HuH-7.5 (cell line): ENCODE data around the gene DNAJC5G.

Source experiments
- DNase-seq: peaks from one replicate; pipeline ENCODE4 v3.0.0; 2011; ENCODE audit warnings: low spot score

Gene DNAJC5G

GRCh38 chr2:27275211-27276150, at the start of gene DNAJC5G:
Gene DNAJC5G (plus strand): TSS chr2:27275433. CDS start chr2:27276729, 1,296 bp downstream.
- no peak for DNase-seq

GRCh38 chr2:27225526-27225925, 49.7 kb upstream of the DNAJC5G start:
- no peak for DNase-seq

DNA sequence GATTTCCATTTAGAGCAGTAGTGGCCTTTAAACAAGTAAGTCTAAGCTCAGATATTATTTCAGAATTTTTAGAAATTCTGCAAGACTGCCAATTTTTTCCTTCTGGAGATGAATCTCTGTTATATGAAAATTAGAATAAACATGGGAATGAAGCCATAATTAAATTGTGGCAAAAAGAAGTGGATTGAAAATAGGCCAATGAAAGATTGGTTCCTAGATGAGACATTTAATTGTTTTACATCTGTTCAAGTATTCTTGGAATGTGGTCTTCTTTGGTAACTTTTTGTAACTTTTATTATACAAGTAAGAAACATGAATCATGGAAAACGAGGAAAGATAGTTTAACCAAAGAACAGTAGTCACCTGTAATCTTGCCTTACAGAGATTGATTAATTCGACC, 47.7 kb upstream of the DNAJC5G start:
- no peak for DNase-seq

GRCh38 chr2:27231921-27232320, 43.3 kb upstream of the DNAJC5G start:
- DNase-seq = no peak

- no peak for DNase-seq
These were observed 41.9 kb upstream of the DNAJC5G start for GRCh38 chr2:27233341-27233740.

DNA sequence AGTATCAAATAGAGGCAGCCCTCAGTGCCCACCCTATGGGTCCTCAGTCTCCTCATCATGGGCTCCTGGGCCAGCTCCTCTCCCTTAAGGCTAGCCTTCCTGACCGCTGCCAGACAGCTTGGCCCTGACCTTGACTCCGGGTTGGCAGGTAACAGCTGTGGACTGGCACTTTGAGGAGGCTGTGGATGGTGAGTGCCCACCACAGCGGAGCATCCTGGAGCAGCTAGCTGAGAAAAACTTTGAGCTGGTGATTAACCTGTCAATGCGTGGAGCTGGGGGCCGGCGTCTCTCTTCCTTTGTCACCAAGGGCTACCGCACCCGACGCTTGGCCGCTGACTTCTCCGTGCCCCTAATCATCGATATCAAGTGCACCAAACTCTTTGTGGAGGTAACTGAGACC, 39.1 kb upstream of the DNAJC5G start:
- DNase-seq = no peak

- no peak for DNase-seq
These were observed 38.6 kb upstream of the DNAJC5G start for GRCh38 chr2:27236626-27237025.

DNA sequence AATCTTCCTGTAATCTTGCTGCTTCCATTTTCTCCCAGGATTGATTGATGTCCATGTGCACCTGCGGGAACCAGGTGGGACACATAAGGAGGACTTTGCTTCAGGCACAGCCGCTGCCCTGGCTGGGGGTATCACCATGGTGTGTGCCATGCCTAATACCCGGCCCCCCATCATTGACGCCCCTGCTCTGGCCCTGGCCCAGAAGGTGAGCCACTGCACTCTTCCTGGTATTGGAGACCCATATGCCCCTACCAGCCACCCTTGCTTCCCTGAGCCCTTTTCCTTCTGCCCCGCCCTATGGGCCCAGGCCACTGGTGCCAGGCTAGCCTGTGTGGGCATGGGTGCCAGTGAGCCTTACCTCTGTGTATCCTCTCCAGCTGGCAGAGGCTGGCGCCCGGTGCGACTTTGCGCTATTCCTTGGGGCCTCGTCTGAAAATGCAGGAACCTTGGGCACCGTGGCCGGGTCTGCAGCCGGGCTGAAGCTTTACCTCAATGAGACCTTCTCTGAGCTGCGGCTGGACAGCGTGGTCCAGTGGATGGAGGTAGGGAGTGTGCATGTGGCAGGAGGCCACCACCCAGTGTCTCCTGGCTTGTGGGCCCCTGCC, 37.8 kb upstream of the DNAJC5G start:
- DNase-seq = no peak

- DNase-seq = no peak
These were observed 36.3 kb upstream of the DNAJC5G start for GRCh38 chr2:27238976-27239375.

- no peak for DNase-seq
These were observed 34.8 kb upstream of the DNAJC5G start for GRCh38 chr2:27240406-27240805.

- no peak for DNase-seq
These were observed 33.2 kb upstream of the DNAJC5G start for GRCh38 chr2:27241761-27242613.

- no peak for DNase-seq
These were observed 32.6 kb upstream of the DNAJC5G start for GRCh38 chr2:27242614-27242951.

DNA sequence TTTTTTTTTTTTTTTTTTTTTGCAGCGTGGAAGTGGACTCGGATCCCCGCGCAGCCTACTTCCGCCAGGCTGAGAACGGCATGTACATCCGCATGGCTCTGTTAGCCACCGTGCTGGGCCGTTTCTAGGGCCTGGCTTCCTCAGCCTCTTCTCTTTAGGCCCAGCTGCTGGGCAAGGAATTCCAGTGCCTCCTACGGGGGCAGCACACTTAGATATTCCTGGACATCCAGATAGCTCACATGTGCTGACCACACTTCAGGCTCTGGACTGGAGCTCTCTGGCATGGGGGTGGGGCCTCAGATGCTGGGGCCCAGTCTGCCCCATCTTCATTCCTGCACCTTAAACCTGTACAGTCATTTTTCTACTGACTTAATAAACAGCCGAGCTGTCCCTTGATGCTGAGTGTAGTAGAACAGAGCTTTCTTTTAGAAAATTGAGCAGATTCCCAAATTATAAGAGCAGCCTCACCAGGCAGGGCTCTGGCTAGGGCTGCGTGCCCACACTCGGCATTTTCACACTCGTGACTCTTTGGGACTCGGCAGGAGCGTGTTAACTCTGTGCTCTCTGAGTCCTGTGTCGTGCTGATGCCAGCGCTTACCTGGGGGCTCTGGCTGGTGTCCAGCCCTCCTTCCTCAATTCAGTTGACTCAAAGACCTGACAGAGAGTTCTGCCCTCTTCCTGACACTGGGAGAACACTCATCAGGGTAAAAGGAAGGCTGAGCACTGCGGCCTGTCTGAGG, 31.7 kb upstream of the DNAJC5G start:
- no peak for DNase-seq

GRCh38 chr2:27245116-27245515, 30.1 kb upstream of the DNAJC5G start:
- no peak for DNase-seq

- DNase-seq = no peak
These were observed 29.6 kb upstream of the DNAJC5G start for GRCh38 chr2:27245626-27246025.

- no peak for DNase-seq
These were observed 27.3 kb upstream of the DNAJC5G start for GRCh38 chr2:27247893-27248292.

GRCh38 chr2:27249159-27249890, 25.9 kb upstream of the DNAJC5G start:
- DNase-seq = no peak

DNA sequence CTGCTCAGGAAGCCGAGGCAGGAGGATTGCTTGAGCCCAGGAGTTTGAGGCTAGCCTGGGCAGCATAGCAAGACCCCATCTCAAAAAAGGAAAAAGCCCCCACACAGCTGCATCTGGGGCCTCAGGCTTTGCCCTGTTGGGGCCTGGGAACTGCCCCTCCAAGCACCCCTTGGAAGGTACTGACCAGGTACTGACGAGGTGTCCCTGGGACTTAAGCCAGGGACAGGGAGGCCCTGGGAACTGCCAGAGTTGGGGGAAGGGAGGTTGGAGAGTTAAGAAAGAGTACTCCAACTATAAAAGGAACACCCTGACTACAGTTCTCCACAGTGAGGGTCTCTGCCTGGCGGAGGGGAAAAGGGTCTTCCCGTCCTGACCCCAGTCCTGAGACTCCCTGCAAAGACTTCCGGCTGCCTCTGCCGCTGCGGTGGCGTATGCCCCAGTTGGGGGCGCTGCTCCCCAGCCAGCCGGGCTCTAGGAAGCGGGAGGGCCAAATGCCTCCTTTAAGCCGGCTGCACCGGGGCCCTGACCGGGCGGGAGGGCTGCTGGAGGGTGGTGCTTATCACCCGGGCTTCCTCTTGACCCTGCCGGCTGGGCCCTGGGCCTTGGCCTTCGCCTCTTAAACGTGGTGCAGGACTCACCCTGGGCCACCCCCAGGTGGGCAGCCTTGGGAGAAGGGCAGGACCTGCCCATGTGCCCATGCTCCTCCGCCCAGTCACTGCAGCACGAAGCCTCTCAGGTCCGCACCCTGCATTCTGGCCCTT, 25.2 kb upstream of the DNAJC5G start:
- DNase-seq = peak; percentile 87

DNA sequence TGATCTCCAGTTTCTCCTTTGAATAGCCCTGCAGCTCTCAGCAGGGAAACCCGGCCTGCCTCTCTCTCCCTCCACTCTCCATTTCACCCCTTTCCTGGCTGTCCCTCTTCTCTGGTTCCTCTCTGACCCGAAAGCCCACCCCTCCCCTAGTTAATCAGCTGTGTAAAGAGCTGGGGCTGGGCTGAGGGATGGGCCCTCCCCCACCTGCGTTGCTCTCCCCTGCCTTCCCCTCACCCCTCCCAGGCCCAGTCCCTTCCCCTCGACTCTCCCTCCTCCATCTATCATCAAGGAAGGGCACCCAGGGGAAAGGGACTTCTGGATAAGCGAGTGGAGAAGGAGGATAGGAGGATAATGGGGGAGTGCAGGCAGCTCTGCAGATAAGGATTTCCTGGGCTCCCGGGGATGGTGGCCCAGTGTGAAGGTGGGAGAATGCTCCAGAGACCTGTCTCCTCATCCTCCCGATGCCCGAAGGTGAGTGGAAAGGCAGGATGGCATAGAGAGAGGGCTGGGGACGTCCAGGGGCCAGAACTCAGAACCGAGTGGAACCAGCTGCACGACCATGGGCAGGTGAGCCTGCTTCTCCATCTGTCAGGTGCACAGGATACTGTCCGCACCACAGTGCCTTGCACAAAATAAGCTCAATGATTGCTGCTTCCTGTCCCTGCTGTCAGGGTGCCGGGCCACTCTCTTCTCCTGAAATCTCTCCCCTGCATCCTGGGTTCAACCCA, 24.4 kb upstream of the DNAJC5G start:
- no peak for DNase-seq

GRCh38 chr2:27251766-27252165, 23.5 kb upstream of the DNAJC5G start:
- no peak for DNase-seq
